ENCODE results near the gene RHEX. TPM values are rescaled to one million over a fixed set of nuclear protein-coding genes. Genes with fewer than 3 reads are reported as not detected.

RHEX gene
- total RNA-seq, 4 donors from 2014 or later: 1.1 to 28.1 (median 3.5) TPM

GRCh38 chr1:206041640-206042039 is 11.3 kb upstream of the RHEX start:
- TF ChIP-seq, protein P1, sequence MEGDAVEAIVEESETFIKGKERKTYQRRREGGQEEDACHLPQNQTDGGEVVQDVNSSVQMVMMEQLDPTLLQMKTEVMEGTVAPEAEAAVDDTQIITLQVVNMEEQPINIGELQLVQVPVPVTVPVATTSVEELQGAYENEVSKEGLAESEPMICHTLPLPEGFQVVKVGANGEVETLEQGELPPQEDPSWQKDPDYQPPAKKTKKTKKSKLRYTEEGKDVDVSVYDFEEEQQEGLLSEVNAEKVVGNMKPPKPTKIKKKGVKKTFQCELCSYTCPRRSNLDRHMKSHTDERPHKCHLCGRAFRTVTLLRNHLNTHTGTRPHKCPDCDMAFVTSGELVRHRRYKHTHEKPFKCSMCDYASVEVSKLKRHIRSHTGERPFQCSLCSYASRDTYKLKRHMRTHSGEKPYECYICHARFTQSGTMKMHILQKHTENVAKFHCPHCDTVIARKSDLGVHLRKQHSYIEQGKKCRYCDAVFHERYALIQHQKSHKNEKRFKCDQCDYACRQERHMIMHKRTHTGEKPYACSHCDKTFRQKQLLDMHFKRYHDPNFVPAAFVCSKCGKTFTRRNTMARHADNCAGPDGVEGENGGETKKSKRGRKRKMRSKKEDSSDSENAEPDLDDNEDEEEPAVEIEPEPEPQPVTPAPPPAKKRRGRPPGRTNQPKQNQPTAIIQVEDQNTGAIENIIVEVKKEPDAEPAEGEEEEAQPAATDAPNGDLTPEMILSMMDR (IDR thresholded peaks at IDR 0.05): no peak
- no peak for TF ChIP-seq POLR2A (IDR thresholded peaks at IDR 0.05)
- H3K9me3 ChIP-seq: no peaks in the 10 kb centered on the region
- no peaks in the 10 kb centered on the region for H3K36me3 ChIP-seq
- H3K4me3 ChIP-seq: no peak overlapping the region
- peak in 2 of 3 donors; percentile 86 for DNase-seq
- H3K4me1 ChIP-seq: peaks cover 0 to 14% (median 2%) of the 10 kb centered on the region in 4 donors
- H3K27ac ChIP-seq: peak overlapping the region in 2 of 4 donors; percentile 4 to 75
- no peaks in the 10 kb centered on the region for H3K27me3 ChIP-seq

DNA sequence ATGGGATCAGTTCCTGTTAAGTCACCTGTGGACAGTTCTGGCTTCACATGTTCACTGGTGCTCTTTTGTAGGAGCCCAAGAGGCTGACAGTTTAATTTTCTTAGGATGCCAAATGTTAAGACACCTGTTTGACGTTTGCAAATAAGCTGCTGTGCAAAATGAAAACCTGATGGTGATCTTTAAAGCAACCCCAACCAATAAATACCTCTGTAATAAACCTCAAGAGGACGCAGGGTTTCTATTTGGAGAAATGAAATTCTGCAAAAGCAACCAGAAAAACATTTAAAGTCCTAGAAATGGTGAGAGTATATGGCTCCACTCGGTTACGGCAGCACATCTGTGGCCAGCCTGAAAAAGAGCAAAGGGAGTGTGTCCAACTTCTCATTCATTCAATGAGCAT is 5.7 kb upstream of the RHEX start:
- Histone ChIP-seq H3K27ac (peak overlapping the region in 1 of 4 donors; percentile 74), H3K4me1 (peaks cover 0 to 11% (median 2%) of the 10 kb centered on the region in 4 donors), H3K4me3 (no peak overlapping the region), H3K27me3 (no peaks in the 10 kb centered on the region), H3K36me3 (no peaks in the 10 kb centered on the region), H3K9me3 (no peaks in the 10 kb centered on the region)
- TF ChIP-seq POLR2A (IDR thresholded peaks at IDR 0.05): no peak
- TF ChIP-seq, protein P1 (IDR thresholded peaks at IDR 0.05): no peak
- no peak for DNase-seq

DNA sequence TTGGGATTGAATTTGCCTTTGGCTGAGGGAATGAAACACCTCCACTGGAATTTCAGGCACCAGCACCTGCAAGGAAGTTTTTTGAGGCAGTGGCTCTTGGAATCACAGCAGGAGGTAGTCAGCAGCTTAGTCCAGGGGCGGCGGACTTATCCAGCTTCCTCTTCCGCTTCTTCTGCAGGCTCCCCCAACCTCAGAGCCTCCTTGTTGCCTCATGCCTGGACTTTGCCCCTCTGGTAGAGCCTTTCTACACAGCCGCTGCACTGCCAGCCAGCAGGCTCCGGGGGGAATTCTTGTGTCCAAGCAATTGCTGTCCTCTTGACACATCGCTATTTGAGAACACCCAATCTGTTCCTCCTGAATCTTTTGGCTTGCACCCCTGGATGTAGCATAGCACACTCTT is 4.4 kb upstream of the RHEX start:
- no peak for TF ChIP-seq POLR2A (IDR thresholded peaks at IDR 0.05)
- TF ChIP-seq, protein P1 (IDR thresholded peaks at IDR 0.05): no peak
- Histone ChIP-seq H3K4me3 (no peak overlapping the region), H3K27ac (peak overlapping the region in 2 of 4 donors; percentile 20 to 74), H3K27me3 (no peaks in the 10 kb centered on the region), H3K4me1 (peaks cover 0 to 12% (median 2%) of the 10 kb centered on the region in 4 donors), H3K36me3 (no peaks in the 10 kb centered on the region), H3K9me3 (no peaks in the 10 kb centered on the region)
- DNase-seq: peak in 2 of 3 donors; percentile 73 to 81

GRCh38 chr1:206049293-206049692 is 3.7 kb upstream of the RHEX start:
- no peak for DNase-seq
- no peak for TF ChIP-seq POLR2A (IDR thresholded peaks at IDR 0.05)
- TF ChIP-seq, protein P1 (IDR thresholded peaks at IDR 0.05): no peak
- Histone ChIP-seq H3K4me1 (peaks cover 0 to 12% (median 2%) of the 10 kb centered on the region in 4 donors), H3K9me3 (no peaks in the 10 kb centered on the region), H3K36me3 (no peaks in the 10 kb centered on the region), H3K27ac (peak overlapping the region in 1 of 4 donors; percentile 74), H3K4me3 (no peak overlapping the region), H3K27me3 (no peaks in the 10 kb centered on the region)

DNA sequence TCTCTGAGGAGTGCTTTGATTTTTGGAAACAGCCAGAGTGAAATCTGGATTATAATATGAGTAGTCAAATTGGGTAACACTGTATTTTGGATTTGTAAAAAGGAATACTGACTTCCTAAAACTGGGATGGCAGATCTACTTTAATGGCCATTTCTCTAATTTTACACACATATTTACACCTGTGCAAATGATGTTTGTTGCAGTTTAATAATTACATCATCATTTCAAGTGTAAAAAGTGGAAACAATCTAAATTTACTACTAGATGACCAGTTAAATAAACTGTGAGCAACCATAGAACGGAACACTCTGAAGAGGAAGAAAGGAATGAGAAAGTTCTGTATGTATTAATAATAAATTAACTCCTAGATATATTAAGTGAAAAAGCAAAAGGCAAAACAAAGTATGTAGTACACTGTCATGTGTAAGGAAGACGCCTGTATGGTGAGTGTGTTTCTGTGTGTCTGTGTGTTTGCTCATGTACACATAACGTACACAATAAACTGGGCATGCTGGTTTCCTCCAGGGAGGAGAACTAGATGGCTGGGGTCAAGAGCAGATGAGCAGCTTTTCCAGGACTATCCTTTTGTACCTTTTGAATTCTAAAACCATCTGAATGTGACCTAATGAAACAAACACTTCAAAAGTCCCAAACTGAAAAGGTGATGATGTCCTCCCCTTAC is 2.9 kb upstream of the RHEX start:
- H3K9me3 ChIP-seq: no peaks in the 10 kb centered on the region
- H3K4me3 ChIP-seq: no peak overlapping the region
- H3K27me3 ChIP-seq: no peaks in the 10 kb centered on the region
- peak overlapping the region in 2 of 4 donors; percentile 15 to 74 for H3K27ac ChIP-seq
- H3K36me3 ChIP-seq: no peaks in the 10 kb centered on the region
- no peak for TF ChIP-seq POLR2A (IDR thresholded peaks at IDR 0.05)
- TF ChIP-seq, protein P1 (IDR thresholded peaks at IDR 0.05): no peak
- no peak for DNase-seq
- peaks cover 0 to 12% (median 2%) of the 10 kb centered on the region in 4 donors for H3K4me1 ChIP-seq
